Parathyroid adenoma (tissue), 2 donors: ENCODE data around the gene ASTN2.

Source experiments
- H2AFZ ChIP-seq: fragments of 300-600 bp; sonication (generic); one replicate; pipeline ENCODE4 v1.7.0; 2017; ENCODE audit warnings: antibody characterized with exemption, mild to moderate bottlenecking
- H3K27ac ChIP-seq: fragments of 300-600 bp; sonication (generic); one replicate; pipeline ENCODE4 v1.7.0; 2017
- H3K27me3 ChIP-seq: fragments of 300-600 bp; sonication (generic); one replicate; pipeline ENCODE4 v1.7.0; 2017; ENCODE audit warnings: low read length; ENCODE audit not compliant: control insufficient read depth, insufficient read depth
- H3K36me3 ChIP-seq: fragments of 300-600 bp; sonication (generic); one replicate; pipeline ENCODE4 v1.7.0; 2017; ENCODE audit warnings: low read length; ENCODE audit not compliant: control insufficient read depth, insufficient read depth
- H3K4me1 ChIP-seq: fragments of 300-600 bp; sonication (generic); one replicate; pipeline ENCODE4 v1.7.0; 2017; ENCODE audit warnings: control low read depth
- H3K4me2 ChIP-seq: fragments of 300-600 bp; sonication (generic); one replicate; pipeline ENCODE4 v1.7.0; 2017; ENCODE audit warnings: low read length
- H3K4me3 ChIP-seq: fragments of 300-600 bp; sonication (generic); one replicate; pipeline ENCODE4 v1.7.0; 2017; ENCODE audit warnings: low read depth, low read length
- H3K79me2 ChIP-seq: fragments of 300-600 bp; sonication (generic); one replicate; pipeline ENCODE4 v1.7.0; 2017; ENCODE audit warnings: control low read depth
- H3K9ac ChIP-seq: fragments of 300-600 bp; sonication (generic); one replicate; pipeline ENCODE4 v1.7.0; 2017; ENCODE audit warnings: mild to moderate bottlenecking
- H3K9me3 ChIP-seq: fragments of 300-600 bp; sonication (generic); one replicate; pipeline ENCODE4 v1.7.0; 2017; ENCODE audit warnings: low read length; ENCODE audit not compliant: control insufficient read depth
- CTCF ChIP-seq: fragments of 300-600 bp; sonication (generic); IDR thresholded peaks from one replicate; pipeline ENCODE4 v1.7.0; 2017; ENCODE audit warnings: antibody characterized with exemption, mild to moderate bottlenecking
- donor health status: primary hyperparathyroidism.

Gene ASTN2

DNA sequence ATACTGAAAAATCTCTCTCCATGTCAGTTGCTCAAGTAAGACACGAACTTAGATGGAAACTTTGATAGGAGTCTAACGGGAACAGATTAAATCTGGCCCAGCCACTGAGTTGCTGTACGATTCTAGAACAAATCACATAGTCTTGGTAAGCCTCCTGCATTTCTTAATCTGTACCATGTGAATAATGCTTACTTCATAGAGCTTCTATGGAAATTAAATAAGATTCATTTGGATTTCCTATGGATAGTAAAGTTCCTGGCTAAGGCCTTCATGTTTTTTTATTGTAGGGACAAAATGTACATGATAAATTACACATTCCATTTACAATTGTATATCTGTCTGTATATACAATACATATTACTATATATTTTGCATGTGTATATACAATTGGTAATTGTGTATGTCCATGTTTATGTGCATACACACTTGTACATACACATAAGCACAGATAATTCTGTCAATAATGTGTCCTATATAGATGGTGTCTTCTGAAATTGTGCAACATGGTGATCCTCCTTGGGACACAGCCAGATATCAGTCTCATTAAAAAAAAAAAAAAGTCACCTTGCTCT, 397.4 kb downstream of the ASTN2 start:
- Histone ChIP-seq H3K4me3 (no peak overlapping the region), H2AFZ (no peak overlapping the region), H3K27ac (no peak overlapping the region), H3K9me3 (no peaks in the 10 kb centered on the region), H3K4me1 (no peaks in the 10 kb centered on the region), H3K27me3 (no peaks in the 10 kb centered on the region), H3K9ac (no peak overlapping the region), H3K79me2 (no peaks in the 10 kb centered on the region), H3K4me2 (no peak overlapping the region), H3K36me3 (no peaks in the 10 kb centered on the region)
- no peak for TF ChIP-seq CTCF

GRCh38 chr9:117014061-117014460, 400.8 kb downstream of the ASTN2 start:
- no peak overlapping the region for H3K9ac ChIP-seq
- no peak overlapping the region for H3K4me2 ChIP-seq
- no peaks in the 10 kb centered on the region for H3K79me2 ChIP-seq
- H2AFZ ChIP-seq, result no peak overlapping the region
- H3K27ac ChIP-seq, result no peak overlapping the region
- H3K36me3 ChIP-seq, result no peaks in the 10 kb centered on the region
- no peaks in the 10 kb centered on the region for H3K4me1 ChIP-seq
- H3K27me3 ChIP-seq, result no peaks in the 10 kb centered on the region
- TF ChIP-seq CTCF, result no peak
- no peak overlapping the region for H3K4me3 ChIP-seq
- H3K9me3 ChIP-seq, result no peaks in the 10 kb centered on the region

DNA sequence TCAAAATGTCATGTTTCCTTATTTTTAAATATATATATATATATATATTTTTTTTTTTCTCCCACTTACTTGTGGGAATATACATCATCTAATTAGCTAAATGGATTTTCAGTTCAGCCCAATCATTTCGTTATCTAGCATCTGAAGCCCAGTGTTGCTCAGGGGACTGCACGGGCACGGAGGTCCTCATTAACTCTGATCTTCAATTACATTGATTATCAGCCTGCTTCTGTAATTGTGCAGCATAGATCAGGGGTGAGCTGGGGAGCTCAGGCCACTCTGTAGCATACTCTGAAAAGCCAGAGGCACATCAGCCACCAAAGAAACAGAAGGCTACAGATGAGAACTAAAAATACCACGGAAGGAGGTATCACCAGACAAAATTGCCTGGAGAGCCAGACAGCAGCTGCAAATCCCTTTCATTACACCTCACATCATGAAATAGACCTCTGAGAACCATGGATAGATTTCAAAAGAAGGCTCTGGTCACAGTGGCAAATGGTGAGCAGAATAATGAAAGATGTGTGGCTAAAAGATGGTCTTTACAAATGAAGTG, 401.3 kb downstream of the ASTN2 start:
- TF ChIP-seq CTCF, result no peak
- no peaks in the 10 kb centered on the region for H3K9me3 ChIP-seq

DNA sequence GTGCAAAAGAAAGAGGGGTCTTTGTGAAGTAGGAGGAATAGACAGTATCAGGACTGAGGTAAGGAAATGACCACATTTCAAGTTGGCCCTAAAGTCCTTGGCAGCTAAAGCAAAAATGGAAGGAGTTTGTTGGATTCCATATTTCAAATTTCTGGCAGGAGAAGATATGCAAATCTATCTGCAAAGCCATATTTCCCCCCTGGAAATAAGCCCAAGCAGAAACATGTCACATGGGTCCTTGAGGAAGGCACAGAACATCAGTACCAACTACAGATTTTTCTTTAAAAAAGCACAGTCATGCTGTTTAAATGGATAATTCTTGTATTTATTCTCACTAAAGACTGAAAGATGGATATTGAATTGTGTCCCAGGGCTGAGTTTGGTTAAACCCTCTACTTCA, 404.8 kb downstream of the ASTN2 start:
- H3K79me2 ChIP-seq, result no peaks in the 10 kb centered on the region

More for the DNA sequence above, 401.3 kb downstream of the ASTN2 start:
- no peak overlapping the region for H3K27ac ChIP-seq
- no peak overlapping the region for H3K4me2 ChIP-seq
- no peaks in the 10 kb centered on the region for H3K79me2 ChIP-seq
- no peak overlapping the region for H3K4me3 ChIP-seq
- no peaks in the 10 kb centered on the region for H3K36me3 ChIP-seq
- H3K9ac ChIP-seq, result no peak overlapping the region
- no peak overlapping the region for H2AFZ ChIP-seq
- no peaks in the 10 kb centered on the region for H3K27me3 ChIP-seq
- H3K4me1 ChIP-seq, result no peaks in the 10 kb centered on the region

More for the DNA sequence above, 404.8 kb downstream of the ASTN2 start:
- H3K4me1 ChIP-seq, result no peaks in the 10 kb centered on the region
- no peak overlapping the region for H3K4me3 ChIP-seq
- H2AFZ ChIP-seq, result no peak overlapping the region
- H3K9ac ChIP-seq, result no peak overlapping the region
- H3K4me2 ChIP-seq, result no peak overlapping the region
- no peaks in the 10 kb centered on the region for H3K9me3 ChIP-seq
- H3K27ac ChIP-seq, result no peak overlapping the region
- TF ChIP-seq CTCF, result no peak
- no peaks in the 10 kb centered on the region for H3K27me3 ChIP-seq
- no peaks in the 10 kb centered on the region for H3K36me3 ChIP-seq
